ENCODE data around the gene PTPRN2. TPM values are rescaled to one million over a fixed set of nuclear protein-coding genes. Genes with fewer than 3 reads are reported as not detected.
"Not testable (repeated sequence)": the region's sequence is repeated elsewhere in the genome, so short reads cannot be mapped to it uniquely, and the experiment has no call there.

Gene PTPRN2
- total and polyA plus RNA-seq, 2 donors = 1.7 to 1.9 TPM

GRCh38 chr7:158521795-158522194 is 65.8 kb downstream of the PTPRN2 start:
- peaks cover 2 to 28% of the 10 kb centered on the region in 2 donors for H3K9me3 ChIP-seq (ENCODE audit: control insufficient read depth in 2 of 2, insufficient read depth in 1 of 2, low read length in 1 of 2)
- H3K27ac ChIP-seq (ENCODE audit: low read depth in 1 of 2, low read length in 1 of 2); H3K27me3 ChIP-seq (ENCODE audit: control insufficient read depth in 2 of 2, insufficient read depth in 1 of 2, low read length in 1 of 2); H3K36me3 ChIP-seq (ENCODE audit: control insufficient read depth in 2 of 2, insufficient read depth in 2 of 2, low read length in 1 of 2); DNase-seq (ENCODE audit: low read depth in 6 of 9, low spot score in 9 of 9); H3K4me3 ChIP-seq (ENCODE audit: low read length in 2 of 2); H3K4me1 ChIP-seq (ENCODE audit: control insufficient read depth in 2 of 2, insufficient read depth in 2 of 2, low read length in 2 of 2): not testable (repeated sequence)
- WGBS = 80% methylated on average over 18 of the region's 18 CpGs

DNA sequence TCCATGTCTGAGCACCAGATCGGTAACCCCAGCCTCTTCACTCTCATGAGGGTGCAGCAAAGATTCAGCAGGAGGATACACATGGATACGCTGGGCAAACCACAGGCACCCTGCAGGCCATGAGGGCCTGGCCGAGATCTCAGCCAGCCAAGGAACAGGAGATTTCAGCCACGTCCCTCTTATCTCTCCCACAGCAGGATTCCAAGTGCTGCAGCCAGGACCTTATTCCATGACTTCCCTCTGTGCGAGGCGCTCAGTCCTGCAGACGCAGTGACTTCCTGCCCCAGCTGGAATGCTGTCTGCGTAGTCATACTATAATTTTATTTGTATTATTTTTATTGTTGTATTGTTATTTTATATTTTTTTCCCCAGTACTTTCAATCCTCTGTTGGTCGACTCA is 66.8 kb downstream of the PTPRN2 start:
- Histone ChIP-seq H3K4me1 (ENCODE audit: control insufficient read depth in 2 of 2, insufficient read depth in 2 of 2, low read length in 2 of 2) (no peaks in the 10 kb centered on the region), H3K36me3 (ENCODE audit: control insufficient read depth in 2 of 2, insufficient read depth in 2 of 2, low read length in 1 of 2) (no peaks in the 10 kb centered on the region), H3K27me3 (ENCODE audit: control insufficient read depth in 2 of 2, insufficient read depth in 1 of 2, low read length in 1 of 2) (no peaks in the 10 kb centered on the region), H3K9me3 (ENCODE audit: control insufficient read depth in 2 of 2, insufficient read depth in 1 of 2, low read length in 1 of 2) (peaks cover 2 to 28% of the 10 kb centered on the region in 2 donors), H3K27ac (ENCODE audit: low read depth in 1 of 2, low read length in 1 of 2) (no peak overlapping the region), H3K4me3 (ENCODE audit: low read length in 2 of 2) (no peak overlapping the region)
- WGBS = 92% methylated on average over 9 of the region's 9 CpGs
- DNase-seq (ENCODE audit: low read depth in 6 of 9, low spot score in 9 of 9) = no peak

GRCh38 chr7:158519633-158520174 is 67.9 kb downstream of the PTPRN2 start:
- no peaks in the 10 kb centered on the region for H3K4me1 ChIP-seq (ENCODE audit: control insufficient read depth in 2 of 2, insufficient read depth in 2 of 2, low read length in 2 of 2)
- 82% methylated on average over 4 of the region's 4 CpGs for WGBS
- DNase-seq (ENCODE audit: low read depth in 6 of 9, low spot score in 9 of 9) = no peak
- H3K27me3 ChIP-seq (ENCODE audit: control insufficient read depth in 2 of 2, insufficient read depth in 1 of 2, low read length in 1 of 2) = no peaks in the 10 kb centered on the region
- H3K4me3 ChIP-seq (ENCODE audit: low read length in 2 of 2) = no peak overlapping the region
- no peak overlapping the region for H3K27ac ChIP-seq (ENCODE audit: low read depth in 1 of 2, low read length in 1 of 2)
- no peaks in the 10 kb centered on the region for H3K36me3 ChIP-seq (ENCODE audit: control insufficient read depth in 2 of 2, insufficient read depth in 2 of 2, low read length in 1 of 2)
- H3K9me3 ChIP-seq (ENCODE audit: control insufficient read depth in 2 of 2, insufficient read depth in 1 of 2, low read length in 1 of 2) = peaks cover 2 to 28% of the 10 kb centered on the region in 2 donors

DNA sequence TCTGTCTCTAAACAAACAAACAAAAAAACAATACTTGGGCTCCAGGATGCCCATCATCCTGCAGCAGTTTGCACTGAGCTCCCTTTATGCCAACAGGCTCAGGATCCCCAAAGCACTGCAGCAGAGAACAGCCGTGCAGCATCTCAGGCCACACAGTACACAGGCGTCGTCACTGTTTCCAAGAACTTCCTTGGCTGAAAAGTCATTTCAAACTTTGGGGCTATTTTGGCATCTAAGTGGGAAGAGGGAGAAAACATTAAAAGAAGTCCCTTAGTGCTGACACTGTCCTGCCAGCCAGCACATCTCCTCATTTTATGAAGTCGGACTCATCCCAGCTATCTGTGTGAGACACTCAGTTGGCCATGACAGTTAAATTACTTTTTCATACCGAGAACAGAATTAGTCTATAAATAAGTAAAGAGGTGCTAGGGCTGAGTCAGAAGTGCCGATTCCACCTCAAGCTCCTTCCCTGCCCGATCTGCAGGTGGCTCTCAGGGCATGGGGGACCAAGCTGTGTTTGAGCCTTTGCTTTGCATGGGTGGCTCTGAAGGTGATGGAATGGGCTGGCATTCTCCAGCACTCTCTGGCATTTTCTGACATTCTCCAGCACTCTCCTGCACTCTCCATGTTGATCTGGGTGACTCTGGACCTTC is 68.5 kb downstream of the PTPRN2 start:
- 91% methylated on average over 7 of the region's 7 CpGs for WGBS
- DNase-seq (ENCODE audit: low read depth in 6 of 9, low spot score in 9 of 9) = no peak
- Histone ChIP-seq H3K27me3 (ENCODE audit: control insufficient read depth in 2 of 2, insufficient read depth in 1 of 2, low read length in 1 of 2) (no peaks in the 10 kb centered on the region), H3K4me1 (ENCODE audit: control insufficient read depth in 2 of 2, insufficient read depth in 2 of 2, low read length in 2 of 2) (no peaks in the 10 kb centered on the region), H3K9me3 (ENCODE audit: control insufficient read depth in 2 of 2, insufficient read depth in 1 of 2, low read length in 1 of 2) (peaks cover 2 to 28% of the 10 kb centered on the region in 2 donors), H3K4me3 (ENCODE audit: low read length in 2 of 2) (no peak overlapping the region), H3K27ac (ENCODE audit: low read depth in 1 of 2, low read length in 1 of 2) (no peak overlapping the region), H3K36me3 (ENCODE audit: control insufficient read depth in 2 of 2, insufficient read depth in 2 of 2, low read length in 1 of 2) (no peaks in the 10 kb centered on the region)

DNA sequence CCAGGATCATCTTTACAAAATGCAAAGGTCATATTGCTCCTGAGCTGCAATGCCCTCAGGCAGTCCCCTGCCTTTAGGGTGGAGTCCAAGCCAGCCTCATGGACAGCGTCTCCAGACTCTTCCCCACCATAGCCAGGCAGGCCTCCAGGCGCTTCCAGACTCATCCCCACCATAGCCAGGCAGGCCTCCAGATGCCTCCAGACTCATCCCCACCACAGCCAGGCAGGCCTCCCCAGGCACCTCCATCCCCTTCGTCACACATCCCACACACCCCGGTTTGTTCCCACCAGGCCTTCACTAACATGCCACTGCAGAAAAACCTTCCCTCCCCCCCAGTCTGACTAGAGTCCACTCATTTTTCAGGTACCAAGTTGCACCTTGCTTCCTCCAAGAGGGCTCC is 70.1 kb downstream of the PTPRN2 start:
- H3K4me3 ChIP-seq (ENCODE audit: low read length in 2 of 2) = no peak overlapping the region
- no peaks in the 10 kb centered on the region for H3K4me1 ChIP-seq (ENCODE audit: control insufficient read depth in 2 of 2, insufficient read depth in 2 of 2, low read length in 2 of 2)
- H3K27ac ChIP-seq (ENCODE audit: low read depth in 1 of 2, low read length in 1 of 2) = no peak overlapping the region
- DNase-seq (ENCODE audit: low read depth in 6 of 9, low spot score in 9 of 9) = no peak
- no peaks in the 10 kb centered on the region for H3K27me3 ChIP-seq (ENCODE audit: control insufficient read depth in 2 of 2, insufficient read depth in 1 of 2, low read length in 1 of 2)
- H3K36me3 ChIP-seq (ENCODE audit: control insufficient read depth in 2 of 2, insufficient read depth in 2 of 2, low read length in 1 of 2) = no peaks in the 10 kb centered on the region
- WGBS = 91% methylated on average over 4 of the region's 4 CpGs
- peaks cover 2 to 19% of the 10 kb centered on the region in 2 donors for H3K9me3 ChIP-seq (ENCODE audit: control insufficient read depth in 2 of 2, insufficient read depth in 1 of 2, low read length in 1 of 2)

- WGBS = 91% methylated on average over 11 of the region's 11 CpGs
- H3K4me3 ChIP-seq (ENCODE audit: low read length in 2 of 2) = no peak overlapping the region
- no peaks in the 10 kb centered on the region for H3K4me1 ChIP-seq (ENCODE audit: control insufficient read depth in 2 of 2, insufficient read depth in 2 of 2, low read length in 2 of 2)
- no peak overlapping the region for H3K27ac ChIP-seq (ENCODE audit: low read depth in 1 of 2, low read length in 1 of 2)
- no peaks in the 10 kb centered on the region for H3K27me3 ChIP-seq (ENCODE audit: control insufficient read depth in 2 of 2, insufficient read depth in 1 of 2, low read length in 1 of 2)
- DNase-seq (ENCODE audit: low read depth in 6 of 9, low spot score in 9 of 9) = no peak
- H3K36me3 ChIP-seq (ENCODE audit: control insufficient read depth in 2 of 2, insufficient read depth in 2 of 2, low read length in 1 of 2) = no peaks in the 10 kb centered on the region
- peaks cover 2 to 15% of the 10 kb centered on the region in 2 donors for H3K9me3 ChIP-seq (ENCODE audit: control insufficient read depth in 2 of 2, insufficient read depth in 1 of 2, low read length in 1 of 2)
These were observed 70.6 kb downstream of the PTPRN2 start for GRCh38 chr7:158517072-158517471.

DNA sequence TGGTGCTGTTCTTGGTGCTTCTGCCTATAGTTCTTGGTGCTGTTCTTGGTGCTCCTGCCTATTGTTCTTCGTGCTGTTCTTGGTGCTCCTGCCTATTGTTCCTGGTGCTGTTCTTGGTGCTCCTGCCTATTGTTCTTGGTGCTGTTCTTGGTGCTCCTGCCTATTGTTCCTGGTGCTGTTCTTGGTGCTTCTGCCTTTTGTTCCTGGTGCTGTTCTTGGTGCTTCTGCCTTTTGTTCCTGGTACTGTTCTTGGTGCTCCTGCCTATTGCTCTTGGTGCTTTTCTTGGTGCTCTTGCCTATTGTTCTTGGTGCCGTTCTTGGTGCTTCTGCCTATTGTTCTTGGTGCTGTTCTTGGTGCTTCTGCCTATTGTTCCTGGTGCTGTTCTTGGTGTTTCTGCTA is 71.1 kb downstream of the PTPRN2 start:
- H3K4me3 ChIP-seq (ENCODE audit: low read length in 2 of 2) = no peak overlapping the region
- H3K9me3 ChIP-seq (ENCODE audit: control insufficient read depth in 2 of 2, insufficient read depth in 1 of 2, low read length in 1 of 2) = peaks cover 0 to 12% of the 10 kb centered on the region in 2 donors
- DNase-seq (ENCODE audit: low read depth in 6 of 9, low spot score in 9 of 9) = no peak
- no peaks in the 10 kb centered on the region for H3K36me3 ChIP-seq (ENCODE audit: control insufficient read depth in 2 of 2, insufficient read depth in 2 of 2, low read length in 1 of 2)
- H3K4me1 ChIP-seq (ENCODE audit: control insufficient read depth in 2 of 2, insufficient read depth in 2 of 2, low read length in 2 of 2) = no peaks in the 10 kb centered on the region
- H3K27ac ChIP-seq (ENCODE audit: low read depth in 1 of 2, low read length in 1 of 2) = no peak overlapping the region
- 94% methylated on average over 2 of the region's 2 CpGs for WGBS
- H3K27me3 ChIP-seq (ENCODE audit: control insufficient read depth in 2 of 2, insufficient read depth in 1 of 2, low read length in 1 of 2) = no peaks in the 10 kb centered on the region

- H3K27ac ChIP-seq (ENCODE audit: low read depth in 1 of 2, low read length in 1 of 2) = no peak overlapping the region
- H3K27me3 ChIP-seq (ENCODE audit: control insufficient read depth in 2 of 2, insufficient read depth in 1 of 2, low read length in 1 of 2) = no peaks in the 10 kb centered on the region
- no peak overlapping the region for H3K4me3 ChIP-seq (ENCODE audit: low read length in 2 of 2)
- no peak for DNase-seq (ENCODE audit: low read depth in 6 of 9, low spot score in 9 of 9)
- no peaks in the 10 kb centered on the region for H3K36me3 ChIP-seq (ENCODE audit: control insufficient read depth in 2 of 2, insufficient read depth in 2 of 2, low read length in 1 of 2)
- peaks cover 1 to 7% of the 10 kb centered on the region in 2 donors for H3K9me3 ChIP-seq (ENCODE audit: control insufficient read depth in 2 of 2, insufficient read depth in 1 of 2, low read length in 1 of 2)
- WGBS = 95% methylated on average over 6 of the region's 6 CpGs
- no peaks in the 10 kb centered on the region for H3K4me1 ChIP-seq (ENCODE audit: control insufficient read depth in 2 of 2, insufficient read depth in 2 of 2, low read length in 2 of 2)
These were observed 74.8 kb downstream of the PTPRN2 start for GRCh38 chr7:158512869-158513268.

- Histone ChIP-seq H3K36me3 (ENCODE audit: control insufficient read depth in 2 of 2, insufficient read depth in 2 of 2, low read length in 1 of 2) (no peaks in the 10 kb centered on the region), H3K27me3 (ENCODE audit: control insufficient read depth in 2 of 2, insufficient read depth in 1 of 2, low read length in 1 of 2) (no peaks in the 10 kb centered on the region), H3K4me3 (ENCODE audit: low read length in 2 of 2) (no peak overlapping the region), H3K4me1 (ENCODE audit: control insufficient read depth in 2 of 2, insufficient read depth in 2 of 2, low read length in 2 of 2) (no peaks in the 10 kb centered on the region), H3K9me3 (ENCODE audit: control insufficient read depth in 2 of 2, insufficient read depth in 1 of 2, low read length in 1 of 2) (peaks cover 1 to 7% of the 10 kb centered on the region in 2 donors), H3K27ac (ENCODE audit: low read depth in 1 of 2, low read length in 1 of 2) (no peak overlapping the region)
- 91% methylated on average over 6 of the region's 6 CpGs for WGBS
- DNase-seq (ENCODE audit: low read depth in 6 of 9, low spot score in 9 of 9) = no peak
These were observed 75.6 kb downstream of the PTPRN2 start for GRCh38 chr7:158512042-158512441.

Measured in thymus (tissue), 11 donors.